Kidney epithelial cell (primary cell): ENCODE measurements around the gene DHX15. TPM values are rescaled to one million over a fixed set of nuclear protein-coding genes. Genes with fewer than 3 reads are reported as not detected.
A peak's percentile ranks its signal among the peaks of the same experiment; 100 is the strongest.

ENCODE experiments used
- DNase-seq: peaks from one replicate; pipeline ENCODE4 v3.0.0-alpha.2; 2010; ENCODE audit warnings: low read depth
- H3K27me3 ChIP-seq: 2 replicates; pipeline ENCODE4 v1.6.0; 2011; ENCODE audit warnings: low read length; ENCODE audit not compliant: control insufficient read depth, insufficient read depth
- H3K36me3 ChIP-seq: 2 replicates; pipeline ENCODE4 v1.5.1; 2011; ENCODE audit warnings: low read length; ENCODE audit not compliant: control insufficient read depth, insufficient read depth
- H3K4me3 ChIP-seq: 2 replicates; pipeline ENCODE4 v1.5.1; 2011; ENCODE audit warnings: low read depth, mild to moderate bottlenecking, control low read depth, low read length
- CTCF ChIP-seq: IDR thresholded peaks from 2 replicates; pipeline ENCODE4 v1.5.1; 2011; ENCODE audit warnings: mild to moderate bottlenecking, moderate library complexity, low read length, control low read depth, inconsistent platforms; ENCODE audit not compliant: insufficient read depth, poor library complexity, severe bottlenecking
- total RNA-seq: library from RNA; depleted of rRNA; stranded (reverse); fragments of >200 nt; gene quantifications from 2 replicates; pipeline ENCODE4 v1.2.3, GENCODE V29; 2015

Gene DHX15
- total RNA-seq, 1 donor from 2014 or later = 87.5 TPM

DNA sequence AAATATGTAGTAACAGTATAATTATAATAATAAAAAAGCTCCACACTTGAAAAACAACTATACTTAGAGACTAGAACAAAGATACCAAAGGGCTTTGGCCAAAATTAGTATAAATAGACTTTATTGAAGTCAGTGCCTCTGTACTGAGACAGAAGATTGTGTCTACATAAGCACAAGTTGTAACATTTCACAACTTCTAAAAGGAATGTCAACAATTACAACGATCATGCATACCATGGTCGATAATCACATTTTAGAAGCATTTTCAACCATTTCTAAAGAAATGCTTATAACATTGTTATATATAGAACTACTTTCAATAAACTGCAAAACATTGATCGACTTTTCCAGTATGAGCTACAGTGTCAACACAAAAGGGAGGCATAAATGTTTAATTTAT is 57.0 kb downstream of the DHX15 start:
- H3K4me3 ChIP-seq = no peak overlapping the region
- no peaks in the 10 kb centered on the region for H3K27me3 ChIP-seq
- no peak for DNase-seq
- H3K36me3 ChIP-seq = peaks cover 1% of the 10 kb centered on the region
- TF ChIP-seq CTCF = no peak

GRCh38 chr4:24521544-24521943 is 62.8 kb downstream of the DHX15 start:
- Histone ChIP-seq H3K36me3 (no peaks in the 10 kb centered on the region), H3K4me3 (no peak overlapping the region), H3K27me3 (no peaks in the 10 kb centered on the region)
- DNase-seq = no peak
- no peak for TF ChIP-seq CTCF

- DNase-seq = peak; percentile 53
- TF ChIP-seq CTCF = no peak
- no peak overlapping the region for H3K4me3 ChIP-seq
- no peaks in the 10 kb centered on the region for H3K27me3 ChIP-seq
- no peaks in the 10 kb centered on the region for H3K36me3 ChIP-seq
Observed at GRCh38 chr4:24519649-24520048, 64.7 kb downstream of the DHX15 start.

DNA sequence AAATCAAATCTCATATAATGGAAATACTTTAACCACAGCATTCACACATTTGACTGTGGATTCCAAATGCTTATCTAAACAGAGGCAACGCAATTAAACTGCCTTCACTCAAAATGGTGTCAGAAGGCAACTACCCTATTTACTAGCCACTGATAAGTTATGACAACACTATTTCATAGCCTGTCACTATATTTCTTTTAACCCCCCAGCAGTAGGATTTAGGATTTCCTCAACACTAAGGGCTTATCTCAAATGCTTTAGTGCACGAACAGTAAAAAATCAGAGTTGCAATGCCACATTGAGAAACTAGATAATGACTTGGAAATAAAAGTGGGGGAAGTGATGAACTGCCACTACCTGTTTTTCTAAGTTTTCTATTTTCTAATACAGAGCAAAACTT is 66.7 kb downstream of the DHX15 start:
- no peak for DNase-seq
- TF ChIP-seq CTCF = no peak
- Histone ChIP-seq H3K4me3 (no peak overlapping the region), H3K27me3 (no peaks in the 10 kb centered on the region), H3K36me3 (no peaks in the 10 kb centered on the region)

GRCh38 chr4:24516926-24517325 is 67.4 kb downstream of the DHX15 start:
- Histone ChIP-seq H3K4me3 (no peak overlapping the region), H3K27me3 (no peaks in the 10 kb centered on the region), H3K36me3 (no peaks in the 10 kb centered on the region)
- TF ChIP-seq CTCF = no peak
- DNase-seq = no peak

DNA sequence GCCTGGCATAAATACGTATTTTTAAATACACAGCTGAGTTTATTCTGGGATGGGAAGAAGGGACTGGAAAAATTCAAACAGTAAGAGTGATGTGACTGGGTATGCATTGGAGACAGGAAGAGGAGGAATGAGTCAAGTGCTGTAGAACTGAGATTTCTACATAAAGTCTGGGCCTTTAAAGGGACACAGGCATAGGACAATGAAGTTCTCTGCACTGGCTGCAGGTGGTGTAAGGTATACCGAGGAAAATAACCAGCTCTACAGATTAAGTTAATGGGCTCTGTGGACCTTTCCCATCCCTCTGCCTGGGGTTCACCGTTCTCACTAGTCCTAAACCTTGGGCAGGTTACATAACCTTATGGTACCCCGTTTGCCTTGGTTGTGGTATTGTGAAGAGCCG is 68.7 kb downstream of the DHX15 start:
- H3K4me3 ChIP-seq = no peak overlapping the region
- TF ChIP-seq CTCF = no peak
- H3K27me3 ChIP-seq = no peaks in the 10 kb centered on the region
- no peaks in the 10 kb centered on the region for H3K36me3 ChIP-seq
- DNase-seq = no peak
